Stomach (tissue), 9 donors: ENCODE results near the gene KCNK18. TPM values are rescaled to one million over a fixed set of nuclear protein-coding genes. Genes with fewer than 3 reads are reported as not detected.
"Not testable (repeated sequence)": the region's sequence is repeated elsewhere in the genome, so short reads cannot be mapped to it uniquely, and the experiment has no call there.

Experiments
- DNase-seq, 2 donors: peaks; one replicate each; pipeline versions ENCODE4 v3.0.0 to v3.0.0-alpha.2; 2013 to 2019
- H3K27ac ChIP-seq, 5 donors: fragments of 200-600 bp in 4 of 5; sonication (generic) in 4 of 5; one replicate each; pipeline ENCODE4 v1.5.1; 2013 to 2019; ENCODE audit warnings: mild to moderate bottlenecking in 1 of 5, moderate library complexity in 1 of 5
- H3K27me3 ChIP-seq, 3 donors: fragments of 200-600 bp; sonication (generic); one replicate each; pipeline ENCODE4 v1.5.1; 2017 to 2019; ENCODE audit warnings: mixed run types in 1 of 3
- H3K36me3 ChIP-seq, 4 donors: fragments of 200-600 bp; sonication (generic); 1 replicate in 3 of 4; 2 replicates in 1 of 4; pipeline ENCODE4 v1.5.1; 2016 to 2019
- H3K4me1 ChIP-seq, 4 donors: fragments of 200-600 bp; sonication (generic); one replicate each; pipeline ENCODE4 v1.5.1; 2016 to 2019
- H3K4me3 ChIP-seq, 4 donors: fragments of 200-600 bp; sonication (generic) in 3 of 4; one replicate each; pipeline ENCODE4 v1.5.1; 2016 to 2019; ENCODE audit warnings: mild to moderate bottlenecking in 1 of 4
- H3K9me3 ChIP-seq, 4 donors: fragments of 200-600 bp; sonication (generic); one replicate each; pipeline ENCODE4 v1.5.1; 2016 to 2019
- EP300 ChIP-seq: sonication (generic); formaldehyde crosslinking; IDR thresholded peaks from one replicate; pipeline ENCODE4 v1.6.1; 2017; ENCODE audit warnings: antibody characterized with exemption
- POLR2A ChIP-seq, 4 donors: fragments of 450-650 bp; IDR thresholded peaks; one replicate each; pipeline ENCODE4 v1.6.1; 2016; ENCODE audit warnings: antibody characterized with exemption in 4 of 4, control low read depth in 2 of 4, mild to moderate bottlenecking in 1 of 4, moderate library complexity in 1 of 4
- POLR2AphosphoS5 ChIP-seq, 3 donors: sonication (generic); formaldehyde crosslinking; IDR thresholded peaks; one replicate each; pipeline ENCODE4 v1.6.1; 2016; ENCODE audit warnings: antibody characterized with exemption in 3 of 3
- WGBS, 5 donors: extraction: QIAGEN DNeasy Blood & Tissue Kit in 3 of 5; methylation state at CpG; one replicate each; pipeline versions ENCODE4 v1.1.5 to v1.1.7; 2013 to 2018; 5-methylcytosine and 5-hydroxymethylcytosine counted together
- intact Hi-C: fragments of 100-400 bp; cut with DNase I; formaldehyde crosslinking; loops from one replicate; pipeline ENCODE4 v1.15.1; 2023; ENCODE audit warnings: low total_unique reads
- polyA plus RNA-seq, 3 donors: library from polyadenylated mRNA; stranded (reverse); fragments of 200-250 nt; gene quantifications; one replicate each; pipeline ENCODE4 v1.2.3, GENCODE V29; 2013
- total RNA-seq, 5 donors: library from RNA; depleted of rRNA; stranded (reverse); fragments of >200 nt; gene quantifications; one replicate each; pipeline versions ENCODE4 v1.1.0 to v1.2.3, GENCODE V29; 2014 to 2016
- TF ChIP-seq, protein P1 (sequence below), 7 experiments: fragments of 450-650 bp in 4 of 7; fragments of 200-600 bp in 3 of 7; sonication (generic) in 3 of 7; IDR thresholded peaks; one replicate each; pipeline ENCODE4 v1.5.1; 2016 to 2019; ENCODE audit warnings: antibody characterized with exemption in 7 of 7, control low read depth in 2 of 7, mild to moderate bottlenecking in 1 of 7
- donor health status: healthy with polysubstance abuse.
- donor health status: Bipolar disorder and iron deficiency.
- donor health status: healthy.

Gene KCNK18
- total and polyA plus RNA-seq, 8 donors: not detected

DNA sequence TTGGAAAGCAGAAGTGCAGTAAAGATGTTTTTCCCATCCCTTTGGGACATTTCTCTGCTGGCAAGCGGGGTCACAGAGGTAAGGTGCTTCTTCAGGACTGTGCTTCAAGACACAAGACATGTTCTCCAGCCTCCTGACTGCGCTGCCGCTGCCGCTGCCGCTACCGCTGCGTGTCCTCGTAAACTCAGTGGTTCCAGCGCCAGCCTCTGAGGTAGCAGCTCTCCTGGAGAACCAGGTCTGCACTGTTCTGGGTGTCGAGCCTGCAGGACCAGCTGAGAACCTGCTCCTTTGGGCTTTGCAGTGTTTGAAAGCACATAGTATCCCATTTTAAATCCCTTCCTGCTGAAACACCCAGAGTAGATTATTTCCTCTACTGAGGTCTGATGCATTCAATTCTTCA lies 13.0 kb upstream of the KCNK18 start:
- Histone ChIP-seq H3K27ac (no peak overlapping the region), H3K27me3 (peaks cover 0 to 46% (median 5%) of the 10 kb centered on the region in 3 donors), H3K4me1 (no peaks in the 10 kb centered on the region), H3K36me3 (no peaks in the 10 kb centered on the region), H3K9me3 (peaks cover 0 to 7% (median under 1%) of the 10 kb centered on the region in 4 donors), H3K4me3 (no peak overlapping the region)
- WGBS, 5 donors: 88 to 92% (median 91%) methylated on average over 10 of the region's 10 CpGs
- TF ChIP-seq, protein P1, sequence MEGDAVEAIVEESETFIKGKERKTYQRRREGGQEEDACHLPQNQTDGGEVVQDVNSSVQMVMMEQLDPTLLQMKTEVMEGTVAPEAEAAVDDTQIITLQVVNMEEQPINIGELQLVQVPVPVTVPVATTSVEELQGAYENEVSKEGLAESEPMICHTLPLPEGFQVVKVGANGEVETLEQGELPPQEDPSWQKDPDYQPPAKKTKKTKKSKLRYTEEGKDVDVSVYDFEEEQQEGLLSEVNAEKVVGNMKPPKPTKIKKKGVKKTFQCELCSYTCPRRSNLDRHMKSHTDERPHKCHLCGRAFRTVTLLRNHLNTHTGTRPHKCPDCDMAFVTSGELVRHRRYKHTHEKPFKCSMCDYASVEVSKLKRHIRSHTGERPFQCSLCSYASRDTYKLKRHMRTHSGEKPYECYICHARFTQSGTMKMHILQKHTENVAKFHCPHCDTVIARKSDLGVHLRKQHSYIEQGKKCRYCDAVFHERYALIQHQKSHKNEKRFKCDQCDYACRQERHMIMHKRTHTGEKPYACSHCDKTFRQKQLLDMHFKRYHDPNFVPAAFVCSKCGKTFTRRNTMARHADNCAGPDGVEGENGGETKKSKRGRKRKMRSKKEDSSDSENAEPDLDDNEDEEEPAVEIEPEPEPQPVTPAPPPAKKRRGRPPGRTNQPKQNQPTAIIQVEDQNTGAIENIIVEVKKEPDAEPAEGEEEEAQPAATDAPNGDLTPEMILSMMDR (IDR thresholded peaks at IDR 0.05): no peak
- TF ChIP-seq POLR2AphosphoS5 (IDR thresholded peaks at IDR 0.05): no peak
- no peak for TF ChIP-seq POLR2A (IDR thresholded peaks at IDR 0.05)
- TF ChIP-seq EP300: no peak
- DNase-seq: no peak
- intact Hi-C loops: no loop called here

DNA sequence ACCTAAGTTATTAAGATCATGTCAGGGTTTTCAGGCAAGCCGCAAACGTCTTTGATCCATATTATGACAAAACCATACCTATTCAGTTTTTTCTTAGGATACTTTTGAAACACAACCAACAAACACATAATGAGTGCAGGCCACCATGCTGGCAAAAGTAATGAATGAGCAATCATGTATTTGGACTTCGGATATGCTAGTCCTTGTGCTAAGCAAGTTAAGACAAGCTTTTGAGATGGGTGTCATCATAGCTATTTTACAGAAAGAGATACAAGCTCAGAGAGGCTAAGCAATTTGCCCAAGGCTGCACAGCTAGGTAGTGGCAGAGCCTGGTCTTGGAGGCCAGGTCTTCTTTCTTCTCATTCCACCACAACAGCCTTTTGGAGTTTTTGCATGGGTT lies 12.5 kb upstream of the KCNK18 start:
- Histone ChIP-seq H3K27ac (no peak overlapping the region), H3K27me3 (peaks cover 0 to 41% (median 0%) of the 10 kb centered on the region in 3 donors), H3K4me1 (no peaks in the 10 kb centered on the region), H3K36me3 (no peaks in the 10 kb centered on the region), H3K4me3 (no peak overlapping the region), H3K9me3 (peaks cover 0 to 12% (median 3%) of the 10 kb centered on the region in 4 donors)
- intact Hi-C loops: no loop called here
- TF ChIP-seq, protein P1 (IDR thresholded peaks at IDR 0.05): no peak
- no peak for TF ChIP-seq POLR2AphosphoS5 (IDR thresholded peaks at IDR 0.05)
- no peak for DNase-seq
- 78 to 89% (median 86%) methylated on average over 3 of the region's 3 CpGs for WGBS, 5 donors

DNA sequence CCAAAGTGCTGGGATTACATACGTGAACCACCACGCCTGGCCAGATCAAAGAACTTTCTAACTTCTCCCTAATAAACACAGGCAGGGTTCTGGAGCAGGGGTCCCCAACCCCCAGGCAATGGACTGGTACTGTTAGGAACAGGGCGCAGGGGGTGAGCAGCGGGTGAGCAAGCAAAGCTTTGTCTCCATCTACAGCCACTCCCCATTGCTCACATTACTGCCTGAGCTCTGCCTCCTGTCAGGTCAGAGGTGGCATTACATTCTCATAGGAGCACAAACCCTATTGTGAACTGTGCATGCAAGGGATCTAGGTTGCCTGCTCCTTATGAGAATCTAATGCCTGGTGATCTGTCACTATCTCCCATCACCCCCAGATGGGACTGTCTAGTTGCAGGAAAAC lies 11.5 kb upstream of the KCNK18 start:
- Histone ChIP-seq H3K9me3 (peaks cover 0 to 14% (median 4%) of the 10 kb centered on the region in 4 donors), H3K27me3 (peaks cover 0 to 33% (median 0%) of the 10 kb centered on the region in 3 donors)
- 84 to 100% (median 91%) methylated on average over 4 of the region's 4 CpGs for WGBS, 5 donors
- intact Hi-C loops, H3K4me1 ChIP-seq, H3K27ac ChIP-seq, H3K36me3 ChIP-seq, DNase-seq, H3K4me3 ChIP-seq: not testable (repeated sequence)

DNA sequence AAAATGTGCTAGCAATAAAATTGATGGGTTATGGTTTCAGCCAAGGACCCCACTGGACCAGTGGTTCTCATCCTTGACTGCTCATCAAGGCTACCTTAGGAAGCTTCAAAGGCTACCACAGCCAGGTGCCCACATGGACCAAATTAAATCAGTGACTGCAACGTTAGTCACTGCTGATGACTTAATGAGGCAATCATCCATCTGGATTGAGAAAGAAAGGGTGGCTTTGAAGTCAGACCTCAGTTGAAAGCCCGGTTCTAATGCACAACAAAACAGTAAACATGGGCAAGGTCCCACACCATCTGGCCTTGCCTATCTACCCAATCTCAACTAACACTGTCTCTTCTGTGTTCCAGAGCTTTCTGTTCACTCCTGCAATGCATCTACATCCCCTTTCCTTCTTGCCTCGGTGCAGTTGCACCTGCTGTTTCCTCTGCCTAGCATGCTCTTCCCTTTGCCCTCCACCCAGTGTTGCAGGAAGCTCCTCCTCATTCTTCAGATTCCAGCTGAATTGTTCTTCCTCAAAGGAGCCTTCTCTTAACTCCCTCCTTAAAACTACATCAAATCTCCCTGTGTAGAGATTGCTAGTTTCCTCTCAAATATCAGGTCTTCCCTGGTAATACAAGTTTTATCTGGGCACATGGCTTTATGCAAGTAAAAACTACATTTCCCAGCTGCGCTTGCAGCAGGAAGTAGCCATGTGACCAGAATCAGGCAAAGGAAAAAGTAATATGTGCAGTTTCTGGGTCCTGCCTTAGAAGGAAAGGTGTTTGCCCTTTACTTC lies 10.3 kb upstream of the KCNK18 start:
- Histone ChIP-seq H3K4me1 (no peaks in the 10 kb centered on the region), H3K36me3 (no peaks in the 10 kb centered on the region), H3K4me3 (no peak overlapping the region), H3K27me3 (peaks cover 0 to 22% (median 0%) of the 10 kb centered on the region in 3 donors), H3K9me3 (peaks cover 0 to 14% (median 4%) of the 10 kb centered on the region in 4 donors), H3K27ac (no peak overlapping the region)
- no peak for TF ChIP-seq POLR2A (IDR thresholded peaks at IDR 0.05)
- TF ChIP-seq, protein P1 (IDR thresholded peaks at IDR 0.05): no peak
- TF ChIP-seq POLR2AphosphoS5 (IDR thresholded peaks at IDR 0.05): no peak
- TF ChIP-seq EP300: no peak
- DNase-seq: no peak
- intact Hi-C loops: no loop called here
- WGBS, 5 donors: 52 to 75% (median 69%) methylated on average over 4 of the region's 4 CpGs

DNA sequence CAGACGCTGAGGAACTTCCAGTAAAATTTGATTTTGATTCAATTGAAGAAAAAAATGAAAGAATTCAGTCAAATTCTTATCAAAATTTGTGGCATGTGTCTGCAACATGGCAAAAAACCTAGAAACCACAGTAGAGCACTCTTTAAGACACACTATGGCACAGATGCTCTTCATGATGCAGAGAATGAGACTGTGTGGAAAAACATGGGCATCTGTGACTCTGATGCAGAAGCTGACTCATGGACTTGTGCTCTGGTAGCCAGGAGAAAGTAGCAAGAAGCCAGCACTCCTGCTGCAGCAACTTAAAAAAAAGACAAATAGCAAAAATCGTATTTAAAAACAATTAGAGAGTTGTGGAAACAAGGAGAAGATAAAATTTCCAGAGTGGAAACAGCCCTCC lies 8.9 kb upstream of the KCNK18 start:
- DNase-seq: no peak
- intact Hi-C loops: no loop called here

More for the DNA sequence above, 8.9 kb upstream of the KCNK18 start:
- H3K4me1 ChIP-seq: no peaks in the 10 kb centered on the region
- no peak overlapping the region for H3K27ac ChIP-seq
- TF ChIP-seq POLR2AphosphoS5 (IDR thresholded peaks at IDR 0.05) (no peak), EP300 (no peak), POLR2A (IDR thresholded peaks at IDR 0.05) (no peak)
- TF ChIP-seq, protein P1 (IDR thresholded peaks at IDR 0.05): no peak
- no peak overlapping the region for H3K4me3 ChIP-seq
- peaks cover 0 to 22% (median 0%) of the 10 kb centered on the region in 3 donors for H3K27me3 ChIP-seq
- WGBS, 5 donors: 79 to 89% (median 81%) methylated on average over 2 of the region's 2 CpGs
- peaks cover 0 to 14% (median 4%) of the 10 kb centered on the region in 4 donors for H3K9me3 ChIP-seq
- no peaks in the 10 kb centered on the region for H3K36me3 ChIP-seq
